GM18505 (cell line): Measurements from ENCODE around the gene HMCN2.
"Not testable (repeated sequence)": the region's sequence is repeated elsewhere in the genome, so short reads cannot be mapped to it uniquely, and the experiment has no call there.

Experiments
- ATAC-seq: cut with Tn5 transposase; IDR thresholded peaks from one replicate; pipeline ENCODE4 v1.9.1; 2021; ENCODE audit not compliant: unreplicated experiment
- POLR2A ChIP-seq: IDR thresholded peaks from 4 replicates; pipeline ENCODE4 v1.6.1; 2011; ENCODE audit warnings: borderline replicate concordance; ENCODE audit not compliant: insufficient read depth, insufficient read length; ENCODE audit errors: extremely low read depth

HMCN2 gene

GRCh38 chr9:130332384-130332926 lies 66.9 kb downstream of the HMCN2 start:
- ATAC-seq = no peak
- no peak for TF ChIP-seq POLR2A

- no peak for ATAC-seq
- no peak for TF ChIP-seq POLR2A
Measured at GRCh38 chr9:130333041-130333711, 67.6 kb downstream of the HMCN2 start.

- ATAC-seq = no peak
- TF ChIP-seq POLR2A = no peak
Measured at GRCh38 chr9:130333712-130334062, 68.1 kb downstream of the HMCN2 start.

GRCh38 chr9:130334915-130335314 lies 69.4 kb downstream of the HMCN2 start:
- no peak for TF ChIP-seq POLR2A
- no peak for ATAC-seq

- ATAC-seq = no peak
- TF ChIP-seq POLR2A = no peak
Measured at GRCh38 chr9:130336027-130336610, 70.6 kb downstream of the HMCN2 start.

- no peak for TF ChIP-seq POLR2A
Measured at GRCh38 chr9:130336885-130337284, 71.3 kb downstream of the HMCN2 start.

GRCh38 chr9:130337318-130337717 lies 71.8 kb downstream of the HMCN2 start:
- ATAC-seq = no peak
- TF ChIP-seq POLR2A = no peak

More at GRCh38 chr9:130336885-130337284, 71.3 kb downstream of the HMCN2 start:
- no peak for ATAC-seq

- no peak for ATAC-seq
- TF ChIP-seq POLR2A = no peak
Measured at GRCh38 chr9:130337784-130338380, 72.3 kb downstream of the HMCN2 start.

- ATAC-seq = not testable (repeated sequence)
Measured at GRCh38 chr9:130338891-130339290, 73.3 kb downstream of the HMCN2 start.

GRCh38 chr9:130339306-130339705 lies 73.7 kb downstream of the HMCN2 start:
- no peak for TF ChIP-seq POLR2A
- no peak for ATAC-seq

GRCh38 chr9:130340011-130340410 lies 74.5 kb downstream of the HMCN2 start:
- no peak for ATAC-seq
- TF ChIP-seq POLR2A = no peak

GRCh38 chr9:130340557-130340956 lies 75.0 kb downstream of the HMCN2 start:
- ATAC-seq = not testable (repeated sequence)

- no peak for TF ChIP-seq POLR2A
- no peak for ATAC-seq
Measured at GRCh38 chr9:130341128-130341527, 75.6 kb downstream of the HMCN2 start.
